Body of pancreas (tissue), 4 donors: ENCODE data around the gene GRIP2. TPM values are rescaled to one million over a fixed set of nuclear protein-coding genes. Genes with fewer than 3 reads are reported as not detected.

Experiments
- ATAC-seq: fragments of 150-250 bp; one replicate; pipeline ENCODE4 v1.9.1; 2016
- DNase-seq, 4 donors: peaks; one replicate each; pipeline ENCODE4 v3.0.0-alpha.2; 2019
- H3K27ac ChIP-seq, 4 donors: fragments of 200-600 bp; sonication (generic); 1 replicate in 3 of 4; 2 replicates in 1 of 4; pipeline versions ENCODE4 v1.5.1 to v1.6.1; 2016 to 2019; ENCODE audit warnings: mild to moderate bottlenecking in 1 of 4, mixed read lengths in 1 of 4, moderate library complexity in 1 of 4
- H3K27me3 ChIP-seq, 2 donors: fragments of 200-600 bp; sonication (generic); one replicate each; pipeline ENCODE4 v1.6.0; 2016; ENCODE audit warnings: mild to moderate bottlenecking in 1 of 2
- H3K36me3 ChIP-seq, 2 donors: fragments of 200-600 bp; sonication (generic); replicated peaks in 1 of 2; 2 replicates each; pipeline ENCODE4 v1.5.1; 2016; ENCODE audit warnings: low read depth in 2 of 2; ENCODE audit not compliant: insufficient read depth in 1 of 2
- H3K4me1 ChIP-seq: fragments of 200-600 bp; sonication (generic); one replicate; pipeline ENCODE4 v1.6.0; 2016
- H3K4me3 ChIP-seq, 2 donors: fragments of 200-600 bp; sonication (generic); 1 replicate in 1 of 2; 2 replicates in 1 of 2; pipeline ENCODE4 v1.5.1; 2016 to 2019
- H3K9me3 ChIP-seq, 3 donors: fragments of 200-600 bp; sonication (generic); 1 replicate in 2 of 3; 2 replicates in 1 of 3; pipeline ENCODE4 v1.5.1; 2016
- CTCF ChIP-seq, 7 experiments: fragments of 450-650 bp in 4 of 7; fragments of 200-600 bp in 3 of 7; sonication (generic) in 3 of 7; IDR thresholded peaks; one replicate each; pipeline ENCODE4 v1.5.1; 2016 to 2019; ENCODE audit warnings: antibody characterized with exemption in 7 of 7
- POLR2A ChIP-seq, 3 donors: fragments of 450-650 bp; IDR thresholded peaks; one replicate each; pipeline ENCODE4 v1.6.1; 2016; ENCODE audit warnings: antibody characterized with exemption in 3 of 3, mild to moderate bottlenecking in 2 of 3
- WGBS, 2 donors: methylation state at CpG; one replicate each; pipeline ENCODE4 v1.1.5; 2017; 5-methylcytosine and 5-hydroxymethylcytosine counted together
- intact Hi-C: fragments of 100-400 bp; cut with DNase I; formaldehyde crosslinking; loops from one replicate; pipeline ENCODE4 v1.15.1; 2023
- total RNA-seq, 2 donors: library from RNA; depleted of rRNA; stranded (reverse); fragments of >200 nt; gene quantifications; one replicate each; pipeline ENCODE4 v1.1.0, GENCODE V29; 2016

The GRIP2 gene
- total RNA-seq, 2 donors from 2014 or later = 0.26 to 0.99 TPM

GRCh38 chr3:14550651-14551611 lies 10.8 kb upstream of the GRIP2 start:
- no peaks in the 10 kb centered on the region for H3K36me3 ChIP-seq
- TF ChIP-seq CTCF (IDR thresholded peaks at IDR 0.05) (no peak), POLR2A (IDR thresholded peaks at IDR 0.05) (no peak)
- WGBS, 2 donors = 65 to 67% methylated on average over 22 to 24 of the region's 24 CpGs
- no peaks in the 10 kb centered on the region for H3K27me3 ChIP-seq
- ATAC-seq = no peak
- no peak for DNase-seq
- no peak overlapping the region for H3K4me3 ChIP-seq
- no peaks in the 10 kb centered on the region for H3K4me1 ChIP-seq
- no peaks in the 10 kb centered on the region for H3K9me3 ChIP-seq
- intact Hi-C loops = no loop called here
- no peak overlapping the region for H3K27ac ChIP-seq

GRCh38 chr3:14550181-14550580 lies 10.0 kb upstream of the GRIP2 start:
- Histone ChIP-seq H3K4me3 (no peak overlapping the region), H3K27me3 (no peaks in the 10 kb centered on the region), H3K4me1 (no peaks in the 10 kb centered on the region), H3K27ac (no peak overlapping the region), H3K36me3 (no peaks in the 10 kb centered on the region), H3K9me3 (no peaks in the 10 kb centered on the region)
- no peak for ATAC-seq
- TF ChIP-seq POLR2A (IDR thresholded peaks at IDR 0.05) (no peak), CTCF (IDR thresholded peaks at IDR 0.05) (no peak)
- 78 to 88% methylated on average over 5 to 6 of the region's 6 CpGs for WGBS, 2 donors
- intact Hi-C loops = no loop called here
- no peak for DNase-seq

- ATAC-seq = no peak
- Histone ChIP-seq H3K27ac (no peak overlapping the region), H3K4me3 (no peak overlapping the region), H3K27me3 (no peaks in the 10 kb centered on the region), H3K4me1 (no peaks in the 10 kb centered on the region), H3K36me3 (no peaks in the 10 kb centered on the region), H3K9me3 (no peaks in the 10 kb centered on the region)
- WGBS, 2 donors = 37 to 51% methylated on average over 5 to 8 of the region's 8 CpGs
- no peak for DNase-seq
- intact Hi-C loops = no loop called here
- no peak for TF ChIP-seq POLR2A (IDR thresholded peaks at IDR 0.05)
- TF ChIP-seq CTCF (IDR thresholded peaks at IDR 0.05) = peak in 3 of 7 experiments; percentile 15 to 25 (median 15)
These were observed 9.2 kb upstream of the GRIP2 start for GRCh38 chr3:14549256-14549919.

- H3K4me3 ChIP-seq = no peak overlapping the region
- WGBS, 2 donors = 18 to 73% methylated on average over 3 to 12 of the region's 12 CpGs
These were observed 8.2 kb upstream of the GRIP2 start for GRCh38 chr3:14548321-14548729.

More at GRCh38 chr3:14548321-14548729, 8.2 kb upstream of the GRIP2 start:
- intact Hi-C loops = no loop called here
- Histone ChIP-seq H3K27me3 (no peaks in the 10 kb centered on the region), H3K4me1 (no peaks in the 10 kb centered on the region), H3K27ac (no peak overlapping the region), H3K36me3 (no peaks in the 10 kb centered on the region), H3K9me3 (no peaks in the 10 kb centered on the region)
- ATAC-seq = peak; percentile 47
- no peak for TF ChIP-seq POLR2A (IDR thresholded peaks at IDR 0.05)
- peak; percentile 28 to 60 (median 39) for TF ChIP-seq CTCF (IDR thresholded peaks at IDR 0.05)
- DNase-seq = peak; percentile 43 to 73 (median 59)
